ENCODE results near the gene CYB5B. TPM values are rescaled to one million over a fixed set of nuclear protein-coding genes. Genes with fewer than 3 reads are reported as not detected.

CYB5B gene
- total RNA-seq, 1 donor from 2014 or later: 39.2 TPM

DNA sequence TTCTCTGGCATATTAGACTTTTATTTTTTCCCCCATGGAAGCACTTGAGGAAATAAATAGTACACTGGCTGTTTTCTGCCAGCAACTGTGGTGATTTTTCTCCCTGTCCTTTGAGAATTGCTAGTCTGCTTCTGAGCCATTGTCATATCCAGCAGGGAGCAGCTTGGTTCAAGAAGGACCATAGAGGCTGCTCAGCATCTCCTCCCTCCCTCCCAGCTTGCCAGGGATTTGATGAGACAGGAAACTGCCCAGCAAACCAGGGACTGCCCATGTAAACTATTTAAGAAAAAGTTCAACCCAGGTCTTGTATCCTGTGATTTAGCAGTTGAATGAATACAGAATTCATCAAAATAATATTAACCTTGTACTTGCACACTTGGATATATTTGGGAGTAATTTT, 39.5 kb downstream of the CYB5B start:
- Histone ChIP-seq H3K27me3 (ENCODE audit: control insufficient read depth, insufficient read depth, low read length) (no peaks in the 10 kb centered on the region), H3K36me3 (ENCODE audit: control insufficient read depth, insufficient read depth, low read length) (peaks cover 3% of the 10 kb centered on the region), H3K4me3 (ENCODE audit: low read depth, low read length) (no peak overlapping the region)
- TF ChIP-seq, protein P1, sequence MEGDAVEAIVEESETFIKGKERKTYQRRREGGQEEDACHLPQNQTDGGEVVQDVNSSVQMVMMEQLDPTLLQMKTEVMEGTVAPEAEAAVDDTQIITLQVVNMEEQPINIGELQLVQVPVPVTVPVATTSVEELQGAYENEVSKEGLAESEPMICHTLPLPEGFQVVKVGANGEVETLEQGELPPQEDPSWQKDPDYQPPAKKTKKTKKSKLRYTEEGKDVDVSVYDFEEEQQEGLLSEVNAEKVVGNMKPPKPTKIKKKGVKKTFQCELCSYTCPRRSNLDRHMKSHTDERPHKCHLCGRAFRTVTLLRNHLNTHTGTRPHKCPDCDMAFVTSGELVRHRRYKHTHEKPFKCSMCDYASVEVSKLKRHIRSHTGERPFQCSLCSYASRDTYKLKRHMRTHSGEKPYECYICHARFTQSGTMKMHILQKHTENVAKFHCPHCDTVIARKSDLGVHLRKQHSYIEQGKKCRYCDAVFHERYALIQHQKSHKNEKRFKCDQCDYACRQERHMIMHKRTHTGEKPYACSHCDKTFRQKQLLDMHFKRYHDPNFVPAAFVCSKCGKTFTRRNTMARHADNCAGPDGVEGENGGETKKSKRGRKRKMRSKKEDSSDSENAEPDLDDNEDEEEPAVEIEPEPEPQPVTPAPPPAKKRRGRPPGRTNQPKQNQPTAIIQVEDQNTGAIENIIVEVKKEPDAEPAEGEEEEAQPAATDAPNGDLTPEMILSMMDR (IDR thresholded peaks at IDR 0.05; ENCODE audit: insufficient read depth, low read length, severe bottlenecking): no peak
- DNase-seq (ENCODE audit: low read depth) (no peak), FAIRE-seq (no peak)

DNA sequence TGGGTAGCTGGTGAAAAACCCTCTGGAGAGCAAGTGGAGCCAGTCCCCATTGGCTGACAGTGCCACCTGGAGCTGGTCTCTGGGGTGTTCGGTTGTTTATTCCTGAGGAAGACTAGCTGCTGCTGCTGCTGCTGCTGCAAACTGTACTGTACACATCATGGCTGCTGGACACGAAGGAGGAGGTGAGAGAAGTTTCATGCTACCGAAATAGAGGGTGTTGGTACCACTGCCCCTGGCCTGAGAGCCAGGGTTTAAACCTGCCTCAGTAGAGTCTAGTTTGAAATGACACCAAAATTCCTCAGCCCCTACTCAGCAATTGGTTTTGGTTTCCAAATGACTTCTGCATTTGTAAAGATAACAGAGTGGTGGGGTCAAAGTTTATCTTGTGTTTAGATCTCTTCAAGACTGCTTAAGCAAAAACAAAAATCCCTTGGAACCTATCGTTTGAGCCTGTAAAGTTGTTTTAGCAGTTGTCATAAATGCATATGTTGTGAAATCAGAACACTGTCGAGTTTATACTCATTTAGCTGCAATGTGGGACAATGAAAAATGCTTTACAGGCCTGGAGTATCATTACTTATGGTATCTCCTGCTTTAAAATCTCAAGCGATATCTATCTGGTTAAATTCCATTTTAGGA, 40.8 kb downstream of the CYB5B start:
- no peaks in the 10 kb centered on the region for H3K27me3 ChIP-seq (ENCODE audit: control insufficient read depth, insufficient read depth, low read length)
- FAIRE-seq (no peak), DNase-seq (ENCODE audit: low read depth) (no peak)
- no peak overlapping the region for H3K4me3 ChIP-seq (ENCODE audit: low read depth, low read length)
- H3K36me3 ChIP-seq (ENCODE audit: control insufficient read depth, insufficient read depth, low read length): peaks cover 3% of the 10 kb centered on the region
- TF ChIP-seq, protein P1 (IDR thresholded peaks at IDR 0.05; ENCODE audit: insufficient read depth, low read length, severe bottlenecking): no peak

DNA sequence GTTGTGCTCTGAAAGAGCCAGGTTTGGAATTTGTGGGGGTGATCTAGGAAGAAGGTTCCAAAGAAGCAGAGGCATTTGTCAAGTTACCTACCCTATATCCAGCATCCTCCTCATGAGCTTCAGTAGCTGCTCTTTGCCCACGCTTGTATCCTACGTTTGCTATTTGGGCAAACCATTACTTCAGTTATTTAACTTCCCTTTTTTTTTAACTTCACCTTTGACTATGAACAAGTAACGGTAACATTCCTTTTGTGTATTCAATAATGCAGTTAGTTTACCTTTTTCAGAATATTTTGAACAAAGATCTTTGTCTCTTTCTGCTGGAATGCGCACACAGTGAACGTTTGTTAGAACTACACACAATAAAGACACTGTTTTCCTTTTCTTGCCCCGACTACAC, 41.5 kb downstream of the CYB5B start:
- DNase-seq (ENCODE audit: low read depth): no peak
- FAIRE-seq: no peak
- peaks cover 3% of the 10 kb centered on the region for H3K36me3 ChIP-seq (ENCODE audit: control insufficient read depth, insufficient read depth, low read length)
- H3K4me3 ChIP-seq (ENCODE audit: low read depth, low read length): no peak overlapping the region
- no peaks in the 10 kb centered on the region for H3K27me3 ChIP-seq (ENCODE audit: control insufficient read depth, insufficient read depth, low read length)
- TF ChIP-seq, protein P1 (IDR thresholded peaks at IDR 0.05; ENCODE audit: insufficient read depth, low read length, severe bottlenecking): no peak

DNA sequence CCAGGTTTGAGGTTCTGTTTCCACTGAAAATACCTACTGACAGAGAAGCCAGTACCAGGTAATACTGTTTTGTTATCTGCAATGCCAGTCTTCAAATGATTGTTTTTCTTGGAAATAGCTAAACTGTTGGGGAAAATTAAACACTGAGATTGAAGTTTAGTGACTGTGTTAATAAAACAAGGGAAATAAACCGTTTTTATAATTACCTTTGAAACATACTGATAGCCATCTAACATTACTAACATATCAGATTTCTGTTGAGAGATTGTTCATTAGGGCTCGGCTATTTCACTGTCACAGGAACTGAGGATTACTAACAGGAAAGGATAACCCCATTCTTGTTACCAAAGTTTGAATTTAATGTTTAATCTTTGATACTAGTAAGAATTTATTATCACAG, 42.1 kb downstream of the CYB5B start:
- H3K36me3 ChIP-seq (ENCODE audit: control insufficient read depth, insufficient read depth, low read length): peaks cover 3% of the 10 kb centered on the region
- H3K4me3 ChIP-seq (ENCODE audit: low read depth, low read length): no peak overlapping the region
- FAIRE-seq: no peak
- TF ChIP-seq, protein P1 (IDR thresholded peaks at IDR 0.05; ENCODE audit: insufficient read depth, low read length, severe bottlenecking): no peak
- no peak for DNase-seq (ENCODE audit: low read depth)
- H3K27me3 ChIP-seq (ENCODE audit: control insufficient read depth, insufficient read depth, low read length): no peaks in the 10 kb centered on the region

DNA sequence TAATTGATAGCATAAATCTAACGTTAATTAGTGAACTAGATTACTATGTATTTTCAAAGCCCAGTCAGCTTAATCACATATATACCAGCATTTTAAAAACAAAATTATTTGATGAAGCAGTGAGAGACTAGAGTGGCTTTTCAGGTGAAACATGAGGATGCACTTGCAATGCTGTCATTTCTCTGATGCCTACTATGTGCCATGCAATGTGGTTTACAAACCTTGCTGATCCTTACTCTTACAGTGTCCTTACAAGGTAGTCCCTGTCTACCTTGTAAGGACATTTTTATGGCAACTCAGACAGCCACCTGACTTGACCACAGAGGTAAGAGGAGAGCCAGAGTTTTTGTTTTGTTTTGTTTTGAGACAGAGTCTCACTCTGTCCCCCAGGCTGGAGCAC, 42.7 kb downstream of the CYB5B start:
- TF ChIP-seq, protein P1 (IDR thresholded peaks at IDR 0.05; ENCODE audit: insufficient read depth, low read length, severe bottlenecking): no peak
- no peaks in the 10 kb centered on the region for H3K27me3 ChIP-seq (ENCODE audit: control insufficient read depth, insufficient read depth, low read length)

More for the DNA sequence above, 42.7 kb downstream of the CYB5B start:
- no peak for DNase-seq (ENCODE audit: low read depth)
- FAIRE-seq: no peak
- no peak overlapping the region for H3K4me3 ChIP-seq (ENCODE audit: low read depth, low read length)
- peaks cover 3% of the 10 kb centered on the region for H3K36me3 ChIP-seq (ENCODE audit: control insufficient read depth, insufficient read depth, low read length)

Data from bronchial epithelial cell (primary cell).